ENCODE data around the gene ID4.
A peak's percentile ranks its signal among the peaks of the same experiment; 100 is the strongest.

ID4 gene

DNA sequence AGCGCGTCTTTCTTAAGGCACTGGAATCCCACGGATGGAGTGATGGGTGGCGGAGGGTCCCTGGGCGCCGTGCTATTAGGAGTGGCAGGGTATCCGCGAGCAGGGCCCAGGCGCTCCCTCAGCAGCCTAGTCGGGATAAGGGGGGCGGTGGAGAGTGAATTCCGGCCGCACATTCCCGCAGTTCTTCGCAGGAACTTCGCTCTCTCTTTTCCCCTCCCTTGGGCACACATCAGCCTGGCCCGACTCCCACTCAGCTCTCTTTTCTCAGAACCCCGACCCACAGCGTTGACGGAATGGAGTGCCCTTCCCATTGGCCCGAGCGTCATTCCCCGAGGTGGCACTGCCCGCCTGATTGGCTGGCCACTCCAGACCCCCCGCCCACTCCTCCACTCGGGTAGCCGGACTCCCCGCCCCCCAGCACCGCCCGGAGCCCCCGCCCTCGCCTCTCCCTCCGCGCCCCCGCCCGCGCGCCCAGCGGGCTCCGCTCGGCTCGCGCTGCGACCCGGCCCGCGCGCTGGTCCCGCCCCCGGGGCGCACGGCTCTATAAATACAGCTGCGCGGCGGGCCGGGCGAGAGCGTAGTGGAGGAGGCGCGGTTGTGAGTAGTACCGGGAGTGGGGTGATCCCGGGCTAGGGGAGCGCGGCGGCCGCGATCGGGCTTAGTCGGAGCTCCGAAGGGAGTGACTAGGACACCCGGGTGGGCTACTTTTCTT lies at the start of gene ID4:
ID4 (plus strand) TSS at position 572 of the 712 bp plus-strand sequence. CDS start 385 bp downstream, outside the sequence.
- DNase-seq (ENCODE audit: low read depth in 2 of 2) = no peak

GRCh38 chr6:19788686-19789085 lies 48.5 kb upstream of the ID4 start:
- no peak for DNase-seq (ENCODE audit: low read depth in 2 of 2)

GRCh38 chr6:19789100-19789803 lies 47.9 kb upstream of the ID4 start:
- no peak for DNase-seq (ENCODE audit: low read depth in 2 of 2)

DNA sequence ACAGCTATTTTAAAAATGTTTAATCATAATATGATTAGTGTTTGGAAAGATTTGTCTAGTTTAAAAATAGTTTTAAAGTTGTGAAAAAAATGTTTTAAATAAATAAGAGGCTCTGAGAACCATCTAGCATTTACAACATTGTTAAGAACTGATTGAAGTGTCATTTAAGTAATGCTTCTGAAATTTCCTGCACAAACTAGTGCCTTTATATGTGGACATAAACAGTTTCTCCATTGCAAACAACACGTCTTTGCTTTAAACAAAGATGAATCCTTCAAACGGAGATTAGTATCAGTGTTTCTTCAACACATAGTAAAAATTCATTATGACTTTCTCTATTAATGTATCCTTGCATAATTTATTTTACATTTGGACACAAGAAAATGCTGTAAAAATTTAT lies 45.9 kb upstream of the ID4 start:
- no peak for DNase-seq (ENCODE audit: low read depth in 2 of 2)

- no peak for DNase-seq (ENCODE audit: low read depth in 2 of 2)
Observed at GRCh38 chr6:19795211-19795610, 42.0 kb upstream of the ID4 start.

DNA sequence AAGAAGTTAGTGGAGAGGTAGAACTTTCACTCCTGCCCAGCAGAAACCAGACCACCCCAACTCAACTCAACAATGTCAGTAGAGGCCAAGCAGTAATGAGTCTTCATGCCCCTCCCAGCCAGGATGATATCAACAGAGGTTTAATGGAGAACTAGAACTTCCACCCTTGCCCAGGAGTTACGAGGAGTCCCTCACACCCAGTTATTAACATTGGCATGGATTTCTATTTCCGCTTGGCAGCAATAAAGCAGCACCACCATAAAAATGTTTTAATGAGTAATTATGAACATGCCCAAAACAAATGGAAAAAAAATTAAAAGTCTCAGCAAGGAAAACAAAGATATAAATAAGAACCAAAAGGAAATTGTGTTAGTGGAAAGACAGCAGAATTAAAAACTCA lies 40.7 kb upstream of the ID4 start:
- DNase-seq (ENCODE audit: low read depth in 2 of 2) = no peak

- no peak for DNase-seq (ENCODE audit: low read depth in 2 of 2)
Observed at GRCh38 chr6:19798362-19798761, 38.8 kb upstream of the ID4 start.

- no peak for DNase-seq (ENCODE audit: low read depth in 2 of 2)
Observed at GRCh38 chr6:19802656-19803055, 34.5 kb upstream of the ID4 start.

DNA sequence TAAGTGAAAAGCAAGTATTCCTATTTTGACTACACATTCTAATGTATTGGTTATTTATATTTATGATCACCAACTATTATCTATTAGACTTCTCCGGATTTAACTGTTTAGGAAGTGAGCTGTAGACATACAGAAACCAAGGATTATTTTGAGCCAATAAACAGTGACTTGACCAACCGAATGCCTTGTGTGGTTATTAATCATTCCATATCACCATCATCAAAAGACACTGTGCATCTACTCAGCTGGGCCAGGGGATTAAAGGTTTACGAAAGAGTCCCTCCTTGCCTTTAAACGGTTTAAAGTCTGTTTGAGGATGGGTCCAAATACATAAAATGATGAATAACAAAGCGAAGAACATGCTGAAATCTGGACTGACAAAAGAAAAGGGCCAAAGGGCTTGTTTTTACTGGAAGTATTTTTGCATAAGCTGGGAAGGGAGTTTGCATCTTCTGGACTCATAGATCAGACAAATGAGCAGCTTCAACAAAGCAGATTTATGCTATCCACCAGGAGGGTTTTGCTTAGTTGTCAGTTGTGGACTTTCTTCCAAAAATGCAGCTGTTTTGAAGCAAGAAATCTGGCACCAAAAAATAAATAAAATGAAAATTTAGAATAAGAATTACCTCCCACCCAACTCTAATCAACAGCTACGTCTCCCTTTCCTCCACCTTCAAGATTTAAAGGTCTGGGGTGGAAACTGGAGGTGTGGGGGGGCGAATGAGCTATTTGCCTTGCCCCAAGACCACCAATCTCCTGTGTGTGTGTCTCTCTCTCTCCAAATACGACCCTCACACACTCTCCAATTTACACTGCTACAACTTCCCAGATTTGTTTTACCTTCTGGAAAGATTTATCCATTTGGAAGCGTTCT lies 33.6 kb upstream of the ID4 start:
- no peak for DNase-seq (ENCODE audit: low read depth in 2 of 2)

- DNase-seq (ENCODE audit: low read depth in 2 of 2) = peak; percentile 69 to 71
Observed at GRCh38 chr6:19804205-19805128, 32.7 kb upstream of the ID4 start.

- no peak for DNase-seq (ENCODE audit: low read depth in 2 of 2)
Observed at GRCh38 chr6:19805129-19805481, 32.1 kb upstream of the ID4 start.

GRCh38 chr6:19806971-19807396 lies 30.2 kb upstream of the ID4 start:
- DNase-seq (ENCODE audit: low read depth in 2 of 2) = no peak

DNA sequence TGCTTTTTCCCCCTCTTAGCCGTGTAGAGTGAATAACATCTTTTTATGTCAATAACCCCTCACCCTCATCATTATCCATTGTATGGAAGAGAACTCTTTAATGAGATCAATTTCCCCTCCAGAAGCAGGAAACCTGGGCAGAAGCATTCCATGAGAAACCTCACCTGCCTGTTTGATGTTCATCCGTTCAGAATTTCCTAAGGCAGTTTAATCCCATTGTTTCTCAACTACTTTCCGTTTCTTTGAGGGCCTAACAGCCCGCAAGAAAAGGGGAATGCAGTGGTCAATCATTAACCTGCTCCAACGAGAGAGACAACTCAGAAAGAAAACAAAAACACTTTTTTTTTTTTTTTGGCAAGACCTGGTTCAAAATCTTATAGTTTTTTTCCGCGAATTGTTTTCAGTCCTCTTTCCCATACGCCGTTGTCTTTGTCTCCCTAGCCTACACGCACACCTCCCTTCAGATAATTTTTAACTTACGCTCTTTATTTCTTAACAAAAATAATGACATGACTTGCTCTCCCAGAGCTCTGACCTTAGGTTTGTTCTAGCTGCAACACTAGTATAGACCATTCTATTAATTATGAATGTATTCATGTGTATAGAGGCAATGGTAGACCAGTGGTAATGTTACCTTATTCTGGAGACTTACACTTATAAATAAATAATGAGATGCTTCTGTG lies 25.6 kb upstream of the ID4 start:
- no peak for DNase-seq (ENCODE audit: low read depth in 2 of 2)

- no peak for DNase-seq (ENCODE audit: low read depth in 2 of 2)
Observed at GRCh38 chr6:19812512-19813119, 24.6 kb upstream of the ID4 start.

DNA sequence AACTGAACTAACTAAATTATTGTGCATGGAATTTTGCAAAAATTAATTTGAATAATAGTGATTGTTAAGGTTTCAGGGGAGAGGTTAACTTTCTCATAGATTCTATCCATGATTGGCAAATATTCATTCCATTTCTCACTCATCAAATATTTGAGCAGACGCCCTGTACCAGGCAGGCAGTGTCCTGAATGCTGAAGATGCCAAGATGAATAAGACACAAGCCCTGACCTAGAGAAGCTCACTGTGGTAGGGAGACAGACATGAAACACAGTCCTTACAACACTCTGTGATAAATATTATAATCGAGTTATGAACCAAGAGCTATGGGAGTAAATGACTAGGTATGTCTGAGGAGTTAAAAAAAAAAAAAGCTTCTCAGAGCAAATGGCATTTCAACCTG lies 18.4 kb upstream of the ID4 start:
- DNase-seq (ENCODE audit: low read depth in 2 of 2) = no peak

- DNase-seq (ENCODE audit: low read depth in 2 of 2) = no peak
Observed at GRCh38 chr6:19824058-19824807, 12.9 kb upstream of the ID4 start.

DNA sequence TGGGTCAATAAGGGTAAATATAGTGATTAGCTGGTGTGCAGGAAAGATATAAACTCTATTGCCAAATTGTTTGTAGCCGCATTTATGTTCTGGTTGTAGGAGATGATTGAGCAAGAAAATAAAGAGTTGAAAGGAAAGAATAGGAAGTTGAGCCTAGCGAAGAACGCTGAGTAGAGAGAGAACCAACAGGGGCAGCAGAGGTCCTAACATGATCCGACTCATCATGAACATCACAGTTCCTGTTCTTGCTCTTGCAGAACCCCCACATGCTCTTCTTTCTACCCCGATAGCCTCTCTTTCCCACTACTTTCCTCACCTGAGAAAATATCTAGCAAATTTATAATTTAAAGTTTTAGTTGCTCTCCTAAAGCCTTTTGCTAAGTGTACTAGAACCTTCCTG lies 9.9 kb upstream of the ID4 start:
- no peak for DNase-seq (ENCODE audit: low read depth in 2 of 2)

DNA sequence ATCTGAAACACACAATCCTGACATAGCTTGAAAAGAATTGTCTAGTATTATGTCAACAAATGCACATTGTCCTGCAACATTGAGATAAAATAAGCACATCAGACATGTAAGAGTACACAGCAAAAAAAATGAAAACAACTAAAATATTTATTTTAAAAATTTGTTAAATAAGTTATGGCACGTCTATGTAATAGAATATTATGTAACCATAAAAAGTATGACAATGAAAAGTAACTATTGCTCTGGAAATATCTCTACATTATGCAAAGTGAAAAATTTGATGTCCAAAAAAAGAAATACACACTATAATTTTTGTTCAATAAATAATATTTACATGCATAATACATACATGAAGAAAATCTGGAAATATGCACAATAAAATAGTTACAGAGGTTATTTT lies 9.3 kb upstream of the ID4 start:
- no peak for DNase-seq (ENCODE audit: low read depth in 2 of 2)

- DNase-seq (ENCODE audit: low read depth in 2 of 2) = no peak
Observed at GRCh38 chr6:19830171-19830570, 7.0 kb upstream of the ID4 start.

GRCh38 chr6:19831358-19831757 lies 5.8 kb upstream of the ID4 start:
- DNase-seq (ENCODE audit: low read depth in 2 of 2) = no peak

All from stimulated activated CD4-positive, alpha-beta T cell treated with anti-CD3 and anti-CD28 coated beads, Interleukin-4, amount 100 ng/mL, for 48 hours (primary cell).